ENCODE data around the gene NOTCH1.

DNA sequence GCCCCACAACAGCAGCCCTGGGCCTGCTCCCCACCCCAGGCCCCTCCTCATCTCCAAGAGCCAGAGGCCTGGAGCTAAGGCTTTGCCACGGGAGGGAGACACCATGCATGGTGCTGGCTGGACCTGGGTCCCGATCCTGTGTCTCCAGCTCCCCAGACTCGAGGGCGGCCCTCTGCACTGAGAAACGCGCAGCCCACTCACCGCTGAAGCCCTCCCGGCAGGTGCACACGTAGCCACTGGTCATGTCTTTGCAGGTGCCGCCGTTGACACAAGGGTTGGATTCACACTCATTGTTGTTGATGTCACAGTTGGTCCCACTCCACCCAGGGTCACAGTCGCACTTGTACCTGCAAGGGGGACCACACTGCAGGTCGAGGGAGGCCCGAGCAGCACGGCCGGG lies 32.7 kb downstream of the NOTCH1 start:
- TF ChIP-seq POLR2A (IDR thresholded peaks at IDR 0.05), result no peak
- TF ChIP-seq, protein P1, sequence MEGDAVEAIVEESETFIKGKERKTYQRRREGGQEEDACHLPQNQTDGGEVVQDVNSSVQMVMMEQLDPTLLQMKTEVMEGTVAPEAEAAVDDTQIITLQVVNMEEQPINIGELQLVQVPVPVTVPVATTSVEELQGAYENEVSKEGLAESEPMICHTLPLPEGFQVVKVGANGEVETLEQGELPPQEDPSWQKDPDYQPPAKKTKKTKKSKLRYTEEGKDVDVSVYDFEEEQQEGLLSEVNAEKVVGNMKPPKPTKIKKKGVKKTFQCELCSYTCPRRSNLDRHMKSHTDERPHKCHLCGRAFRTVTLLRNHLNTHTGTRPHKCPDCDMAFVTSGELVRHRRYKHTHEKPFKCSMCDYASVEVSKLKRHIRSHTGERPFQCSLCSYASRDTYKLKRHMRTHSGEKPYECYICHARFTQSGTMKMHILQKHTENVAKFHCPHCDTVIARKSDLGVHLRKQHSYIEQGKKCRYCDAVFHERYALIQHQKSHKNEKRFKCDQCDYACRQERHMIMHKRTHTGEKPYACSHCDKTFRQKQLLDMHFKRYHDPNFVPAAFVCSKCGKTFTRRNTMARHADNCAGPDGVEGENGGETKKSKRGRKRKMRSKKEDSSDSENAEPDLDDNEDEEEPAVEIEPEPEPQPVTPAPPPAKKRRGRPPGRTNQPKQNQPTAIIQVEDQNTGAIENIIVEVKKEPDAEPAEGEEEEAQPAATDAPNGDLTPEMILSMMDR (IDR thresholded peaks at IDR 0.05), result no peak
